Activated B cell treated with CpG ODN at 0.5 μM for 24 hours (primary cell): ENCODE data around the gene OBSCN. TPM values are rescaled to one million over a fixed set of nuclear protein-coding genes. Genes with fewer than 3 reads are reported as not detected.

Experiments
- ATAC-seq: fragments of 200-7000 bp; cut with Tn5 transposase; one replicate; pipeline ENCODE4 v1.10.0; 2021; ENCODE audit warnings: low read depth, mild to moderate bottlenecking, moderate library complexity
- CTCF ChIA-PET: fragments of 350-600 bp; sonication (Branson Sonifier 250); formaldehyde crosslinking; loops from one replicate; lab custom pipeline; 2021; ENCODE audit warnings: antibody characterized with exemption; lab: Charles Lee
- POLR2A ChIA-PET: fragments of 350-600 bp; sonication (Branson Sonifier 250); formaldehyde crosslinking; loops from one replicate; lab custom pipeline; 2021; ENCODE audit warnings: antibody characterized with exemption; lab: Charles Lee
- DNase-seq: peaks from one replicate; pipeline ENCODE4 v3.0.0; 2022
- H3K27ac Mint-ChIP-seq: one replicate; pipeline ENCODE4 v1.8.0; 2020; ENCODE audit warnings: mixed read lengths
- H3K27me3 Mint-ChIP-seq: one replicate; pipeline ENCODE4 v1.8.0; 2021; ENCODE audit warnings: mixed read lengths
- H3K36me3 Mint-ChIP-seq: one replicate; pipeline ENCODE4 v1.8.0; 2021; ENCODE audit warnings: low read depth, mixed read lengths
- H3K4me1 Mint-ChIP-seq: one replicate; pipeline ENCODE4 v1.8.0; 2021; ENCODE audit warnings: mixed read lengths
- H3K4me3 Mint-ChIP-seq: one replicate; pipeline ENCODE4 v1.8.0; 2020; ENCODE audit warnings: mild to moderate bottlenecking, mixed read lengths
- H3K9me3 Mint-ChIP-seq: one replicate; pipeline ENCODE4 v1.8.0; 2020; ENCODE audit warnings: mixed read lengths
- CTCF ChIP-seq: fragments of 200-600 bp; IDR thresholded peaks from one replicate; pipeline ENCODE4 v1.8.0; 2022; ENCODE audit warnings: antibody characterized with exemption, mild to moderate bottlenecking
- intact Hi-C: fragments of 100-400 bp; cut with micrococcal nuclease; formaldehyde crosslinking; loops from one replicate; pipeline ENCODE4 v1.15.1; 2024
- total RNA-seq: library from RNA; stranded (reverse); gene quantifications from 2 replicates; pipeline ENCODE4 v1.2.3, GENCODE V29; 2022

Gene OBSCN
- total RNA-seq, 1 donor from 2014 or later = 19.8 TPM

GRCh38 chr1:228317891-228318810 is 110.3 kb downstream of the OBSCN start:
- Mint-ChIP-seq H3K27me3 (no peaks in the 10 kb centered on the region), H3K36me3 (peaks cover 2% of the 10 kb centered on the region), H3K9me3 (peaks cover under 1% of the 10 kb centered on the region), H3K4me3 (no peak overlapping the region), H3K4me1 (no peaks in the 10 kb centered on the region), H3K27ac (no peak overlapping the region)
- no peak for ATAC-seq
- POLR2A ChIA-PET = no interaction called here
- DNase-seq = peak; percentile 6
- no peak for TF ChIP-seq CTCF
- intact Hi-C loops = no loop called here
- CTCF ChIA-PET = no interaction called here

- intact Hi-C loops = no loop called here
- no peak overlapping the region for H3K27ac Mint-ChIP-seq
- ChIA-PET POLR2A (no interaction called here), CTCF (no interaction called here)
- H3K9me3 Mint-ChIP-seq = no peaks in the 10 kb centered on the region
- no peak overlapping the region for H3K4me3 Mint-ChIP-seq
- ATAC-seq (no peak), DNase-seq (no peak)
- H3K36me3 Mint-ChIP-seq = peaks cover 2% of the 10 kb centered on the region
- H3K4me1 Mint-ChIP-seq = no peaks in the 10 kb centered on the region
- TF ChIP-seq CTCF = no peak
- H3K27me3 Mint-ChIP-seq = no peaks in the 10 kb centered on the region
Measured at GRCh38 chr1:228318823-228319241, 111.0 kb downstream of the OBSCN start.

- no peaks in the 10 kb centered on the region for H3K9me3 Mint-ChIP-seq
- POLR2A ChIA-PET = no interaction called here
Measured at GRCh38 chr1:228319352-228320088, 111.7 kb downstream of the OBSCN start.

GRCh38 chr1:228320394-228320793 is 112.5 kb downstream of the OBSCN start:
- ChIA-PET POLR2A (no interaction called here), CTCF (no interaction called here)
- Mint-ChIP-seq H3K9me3 (peaks cover 5% of the 10 kb centered on the region), H3K4me1 (no peaks in the 10 kb centered on the region), H3K36me3 (peaks cover 5% of the 10 kb centered on the region), H3K4me3 (no peak overlapping the region), H3K27ac (no peak overlapping the region), H3K27me3 (no peaks in the 10 kb centered on the region)
- intact Hi-C loops = no loop called here
- TF ChIP-seq CTCF = no peak
- DNase-seq (no peak), ATAC-seq (no peak)

More at GRCh38 chr1:228319352-228320088, 111.7 kb downstream of the OBSCN start:
- intact Hi-C loops = no loop called here
- no peaks in the 10 kb centered on the region for H3K27me3 Mint-ChIP-seq
- ATAC-seq (no peak), DNase-seq (no peak)
- no peak for TF ChIP-seq CTCF
- CTCF ChIA-PET = no interaction called here
- no peak overlapping the region for H3K27ac Mint-ChIP-seq
- H3K36me3 Mint-ChIP-seq = peaks cover 2% of the 10 kb centered on the region
- H3K4me1 Mint-ChIP-seq = no peaks in the 10 kb centered on the region
- H3K4me3 Mint-ChIP-seq = no peak overlapping the region

- no peak overlapping the region for H3K27ac Mint-ChIP-seq
- peaks cover 5% of the 10 kb centered on the region for H3K36me3 Mint-ChIP-seq
- DNase-seq = peak; percentile 3
- no peak for TF ChIP-seq CTCF
- no peak for ATAC-seq
- CTCF ChIA-PET = no interaction called here
- peaks cover 7% of the 10 kb centered on the region for H3K9me3 Mint-ChIP-seq
- no peak overlapping the region for H3K4me3 Mint-ChIP-seq
- no peaks in the 10 kb centered on the region for H3K27me3 Mint-ChIP-seq
- intact Hi-C loops = no loop called here
- no peaks in the 10 kb centered on the region for H3K4me1 Mint-ChIP-seq
- POLR2A ChIA-PET = no interaction called here
Measured at GRCh38 chr1:228321435-228321834, 113.6 kb downstream of the OBSCN start.
